ENCODE measurements around the gene LIPI.
"Not testable (repeated sequence)": the region's sequence is repeated elsewhere in the genome, so short reads cannot be mapped to it uniquely, and the experiment has no call there.

LIPI gene

GRCh38 chr21:14072761-14073535 is 137.8 kb downstream of the LIPI start:
- DNase-seq, result no peak

GRCh38 chr21:14071902-14072734 is 138.6 kb downstream of the LIPI start:
- no peak for DNase-seq

GRCh38 chr21:14070968-14071367 is 139.8 kb downstream of the LIPI start:
- DNase-seq, result no peak

- DNase-seq, result no peak
These were observed 140.5 kb downstream of the LIPI start for GRCh38 chr21:14070049-14070893.

GRCh38 chr21:14064296-14064645 is 146.5 kb downstream of the LIPI start:
- DNase-seq, result no peak

- DNase-seq, result not testable (repeated sequence)
These were observed 147.0 kb downstream of the LIPI start for GRCh38 chr21:14063620-14064295.

- DNase-seq, result not testable (repeated sequence)
These were observed 148.1 kb downstream of the LIPI start for GRCh38 chr21:14062684-14063083.

GRCh38 chr21:14061820-14062219 is 148.9 kb downstream of the LIPI start:
- not testable (repeated sequence) for DNase-seq

GRCh38 chr21:14058995-14059627 is 151.6 kb downstream of the LIPI start:
- DNase-seq, result not testable (repeated sequence)
